ENCODE data around the gene GJB3.
"Not testable (repeated sequence)": the region's sequence is repeated elsewhere in the genome, so short reads cannot be mapped to it uniquely, and the experiment has no call there.

GJB3 gene

GRCh38 chr1:34786521-34787325 is 5.7 kb downstream of the GJB3 start:
- peak; percentile 89 for DNase-seq

DNA sequence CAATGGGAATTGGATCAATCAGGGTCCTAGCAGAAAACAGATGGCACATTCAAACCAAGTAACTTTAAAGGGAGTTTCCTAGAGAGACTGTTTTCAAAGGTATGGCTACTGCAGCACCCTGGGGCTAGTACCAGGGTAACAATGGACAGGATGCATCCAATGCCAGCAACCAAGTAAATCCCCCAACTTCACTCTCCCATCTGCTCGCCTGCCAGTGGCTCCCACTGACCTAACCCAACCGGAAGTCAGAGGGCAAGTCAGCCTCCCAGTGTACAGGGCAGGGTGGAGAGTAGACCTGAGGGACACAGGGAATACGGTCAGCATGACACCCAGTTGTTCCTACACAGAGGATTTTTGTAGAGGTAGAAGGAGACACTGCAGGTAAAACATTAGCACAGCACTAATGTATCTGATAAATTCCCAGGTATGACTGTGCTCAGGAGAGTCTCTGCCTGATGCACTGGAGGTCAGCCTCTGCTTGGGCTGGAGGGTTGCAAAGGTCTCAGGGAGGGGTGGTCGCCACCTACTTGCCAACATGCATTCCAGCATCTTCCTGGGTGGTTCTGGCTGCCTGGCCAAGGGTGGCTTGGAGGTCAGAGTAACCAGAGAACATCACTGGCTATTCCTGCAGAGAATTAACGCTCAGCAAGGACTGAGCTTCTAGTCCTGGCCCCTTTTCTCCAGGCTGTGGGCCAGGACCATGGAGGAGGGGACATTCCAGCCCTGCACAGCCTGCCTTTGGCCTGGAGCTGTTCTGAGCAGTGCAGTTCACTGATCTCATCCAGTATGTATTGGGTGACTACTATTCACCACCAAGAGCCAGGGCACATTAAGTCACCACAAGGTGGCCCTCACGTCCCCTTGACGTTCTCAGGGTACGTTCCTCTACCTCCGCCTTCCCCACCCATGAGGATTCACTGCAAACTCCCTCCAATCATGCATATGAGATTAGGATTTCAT is 6.7 kb downstream of the GJB3 start:
- no peak for DNase-seq

- DNase-seq: no peak
Measured at GRCh38 chr1:34790985-34791384, 10.0 kb downstream of the GJB3 start.

- DNase-seq: no peak
Measured at GRCh38 chr1:34792424-34792823, 11.4 kb downstream of the GJB3 start.

- DNase-seq: no peak
Measured at GRCh38 chr1:34792868-34793727, 12.1 kb downstream of the GJB3 start, which contains the start of gene GJA4. Gene GJA4, plus strand, starts transcription at chr1:34792999. Its CDS starts 1,215 bp downstream, at chr1:34794214.

DNA sequence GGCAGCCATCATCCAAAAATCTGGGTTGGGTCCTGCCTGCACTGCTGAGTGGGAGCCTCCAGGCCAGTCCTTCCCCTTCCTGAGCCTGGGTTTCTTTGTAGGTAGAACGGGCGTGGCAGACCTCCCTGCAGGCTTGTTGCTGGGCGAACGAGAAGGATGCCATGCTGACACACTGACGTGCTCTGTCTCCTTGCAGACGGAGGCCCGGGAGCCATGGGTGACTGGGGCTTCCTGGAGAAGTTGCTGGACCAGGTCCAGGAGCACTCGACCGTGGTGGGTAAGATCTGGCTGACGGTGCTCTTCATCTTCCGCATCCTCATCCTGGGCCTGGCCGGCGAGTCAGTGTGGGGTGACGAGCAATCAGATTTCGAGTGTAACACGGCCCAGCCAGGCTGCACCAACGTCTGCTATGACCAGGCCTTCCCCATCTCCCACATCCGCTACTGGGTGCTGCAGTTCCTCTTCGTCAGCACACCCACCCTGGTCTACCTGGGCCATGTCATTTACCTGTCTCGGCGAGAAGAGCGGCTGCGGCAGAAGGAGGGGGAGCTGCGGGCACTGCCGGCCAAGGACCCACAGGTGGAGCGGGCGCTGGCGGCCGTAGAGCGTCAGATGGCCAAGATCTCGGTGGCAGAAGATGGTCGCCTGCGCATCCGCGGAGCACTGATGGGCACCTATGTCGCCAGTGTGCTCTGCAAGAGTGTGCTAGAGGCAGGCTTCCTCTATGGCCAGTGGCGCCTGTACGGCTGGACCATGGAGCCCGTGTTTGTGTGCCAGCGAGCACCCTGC is 13.2 kb downstream of the GJB3 start:
- DNase-seq: no peak

GRCh38 chr1:34794790-34795180 is 13.8 kb downstream of the GJB3 start:
- no peak for DNase-seq

GRCh38 chr1:34795916-34796315 is 14.9 kb downstream of the GJB3 start:
- DNase-seq: no peak

DNA sequence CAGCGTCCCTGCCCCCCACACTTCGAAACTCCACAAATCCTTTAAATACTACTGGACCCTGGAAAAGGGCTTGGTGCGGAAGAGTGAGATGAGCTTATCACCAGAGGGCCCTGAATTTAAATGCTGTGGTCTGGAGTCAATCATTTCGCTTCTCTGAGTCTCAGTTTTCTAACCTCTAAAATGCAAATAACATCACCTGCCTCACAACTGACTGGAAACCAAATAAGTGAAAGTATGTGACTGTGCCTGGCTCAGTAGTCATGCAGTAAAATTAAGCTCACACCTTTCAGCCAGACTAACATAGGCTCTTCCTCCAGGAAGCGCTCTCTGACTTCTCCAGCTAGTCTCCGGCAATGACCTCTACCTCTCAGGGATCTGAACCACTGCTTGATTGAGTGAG is 16.0 kb downstream of the GJB3 start:
- DNase-seq: no peak

DNA sequence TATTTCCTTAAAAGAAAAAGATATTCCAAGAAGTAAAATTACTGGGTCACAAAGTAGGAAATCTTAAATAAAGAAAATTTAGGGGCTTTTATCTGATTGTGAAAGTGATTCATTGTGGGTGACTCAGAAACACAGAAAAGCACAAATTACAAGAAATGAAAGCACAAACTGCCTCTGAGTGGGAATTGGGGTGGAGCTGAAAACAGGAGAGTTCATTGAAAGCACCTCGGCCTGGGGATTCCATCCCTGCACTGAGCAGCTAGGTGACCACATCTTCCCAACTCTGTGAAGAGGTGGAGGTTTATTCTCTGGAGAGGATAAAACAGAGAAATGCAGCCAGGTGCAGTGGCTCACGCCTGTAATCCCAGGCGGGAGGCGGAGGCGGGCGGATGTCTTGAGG is 19.2 kb downstream of the GJB3 start:
- DNase-seq: no peak

DNA sequence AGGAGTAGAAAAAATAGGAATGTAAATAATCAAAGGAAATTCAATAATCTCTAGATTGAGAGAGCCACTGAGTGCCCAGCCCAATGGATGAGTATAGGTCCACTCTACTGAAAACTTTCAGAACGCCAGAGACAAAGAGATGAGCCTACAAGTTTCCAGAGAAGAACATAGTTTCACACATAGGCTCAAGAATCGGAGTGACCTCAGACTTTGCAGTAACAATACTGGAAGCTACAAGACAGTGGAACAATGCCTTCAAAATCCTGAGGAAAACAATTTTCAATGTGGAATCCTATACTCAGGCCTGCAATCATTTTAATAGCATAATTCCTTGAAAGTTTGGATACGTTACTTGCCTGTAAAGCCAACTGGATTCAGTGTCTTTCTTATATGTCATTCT is 22.8 kb downstream of the GJB3 start:
- no peak for DNase-seq

GRCh38 chr1:34806396-34806795 is 25.4 kb downstream of the GJB3 start:
- no peak for DNase-seq

DNA sequence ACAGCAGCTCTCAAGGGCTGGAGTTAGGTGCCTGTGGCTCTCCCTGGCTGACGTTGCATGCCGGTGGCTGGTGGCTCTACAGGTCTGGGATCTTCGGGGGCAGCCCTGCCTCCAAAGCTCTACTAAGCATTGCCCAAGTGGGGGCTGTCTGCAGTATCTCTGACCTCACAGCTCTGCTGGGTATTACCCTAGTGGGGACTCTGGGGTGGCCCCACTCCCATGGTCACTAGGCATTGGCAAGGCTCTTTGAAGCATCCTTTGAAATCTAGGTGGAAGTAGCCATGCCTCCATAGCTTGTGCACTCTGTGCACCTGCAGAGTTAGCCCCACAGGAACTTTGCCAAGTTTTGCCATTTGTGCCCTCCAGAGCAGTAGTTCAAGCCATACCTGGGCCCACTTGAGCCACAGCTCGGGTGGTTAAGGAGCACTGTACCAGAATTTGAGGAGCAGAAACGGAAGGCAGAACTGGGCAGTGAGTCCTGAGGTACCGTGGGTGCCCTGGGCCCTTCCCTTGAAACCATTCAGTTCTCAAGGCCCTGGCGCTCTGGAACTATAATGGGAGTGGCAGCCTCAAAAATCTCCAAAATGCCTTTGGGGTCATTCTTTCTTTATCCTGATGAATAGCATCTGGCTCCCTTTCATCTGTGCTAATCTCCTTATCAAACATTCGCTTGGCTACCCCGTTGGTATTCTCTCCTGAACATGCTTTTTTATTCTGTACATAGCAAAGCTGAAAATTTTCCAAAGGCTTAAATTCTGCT is 27.2 kb downstream of the GJB3 start:
- DNase-seq: no peak

DNA sequence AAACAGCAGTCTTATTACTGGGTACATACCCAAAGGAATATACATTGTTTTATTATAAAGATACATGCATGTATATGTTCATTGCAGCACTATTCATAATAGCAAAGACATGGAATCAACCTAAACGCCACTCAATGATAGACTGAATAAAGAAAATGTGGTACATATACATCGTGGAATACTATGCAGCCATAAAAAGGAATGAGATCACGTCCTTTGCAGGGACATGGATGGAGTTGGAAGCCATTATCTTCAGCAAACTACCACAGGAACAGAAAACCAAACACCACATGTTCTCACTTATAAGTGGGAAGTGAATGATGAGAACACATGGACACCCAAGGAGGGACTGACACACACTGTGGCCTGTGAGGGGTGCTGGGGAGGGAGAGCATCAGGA is 29.8 kb downstream of the GJB3 start:
- not testable (repeated sequence) for DNase-seq

GRCh38 chr1:34816332-34816731 is 35.3 kb downstream of the GJB3 start:
- DNase-seq: no peak

DNA sequence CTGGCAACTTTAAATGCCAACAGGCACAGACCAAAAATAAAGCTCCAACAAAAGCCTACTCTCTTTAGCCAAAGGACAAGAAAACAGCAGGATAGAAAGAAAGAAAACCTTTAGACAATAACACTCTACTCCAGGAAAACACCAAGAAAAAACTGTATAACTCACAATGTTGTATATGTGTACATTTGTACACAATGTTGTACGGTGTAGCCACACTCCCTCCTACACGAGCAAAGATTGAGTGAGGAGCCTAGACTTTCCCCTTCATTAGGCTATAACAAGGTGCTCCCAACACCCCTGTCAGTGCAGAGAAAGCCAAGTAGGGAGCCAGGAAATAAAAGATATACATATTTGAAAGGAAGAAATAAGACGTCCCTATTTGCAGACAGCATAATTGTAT is 35.8 kb downstream of the GJB3 start:
- no peak for DNase-seq

DNA sequence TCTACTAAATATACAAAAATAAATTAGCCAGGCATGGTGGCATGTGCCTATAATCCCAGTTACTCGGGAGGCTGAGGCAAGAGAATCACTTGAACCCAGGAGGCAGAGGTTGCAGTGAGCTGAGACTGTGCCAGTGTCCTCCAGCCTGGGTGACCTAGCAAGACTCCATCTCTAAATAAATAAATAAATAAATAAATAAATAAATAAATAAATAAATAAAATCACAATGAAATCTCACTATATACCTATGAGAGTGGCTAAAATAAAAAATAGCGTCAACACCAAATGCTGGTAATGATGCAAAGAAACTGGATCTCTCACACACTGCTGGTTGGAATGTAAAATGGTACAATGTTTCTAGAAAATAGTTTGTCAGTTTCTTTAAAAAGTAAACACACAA is 37.8 kb downstream of the GJB3 start:
- DNase-seq: not testable (repeated sequence)

- no peak for DNase-seq
Measured at GRCh38 chr1:34822202-34822601, 41.2 kb downstream of the GJB3 start.

DNA sequence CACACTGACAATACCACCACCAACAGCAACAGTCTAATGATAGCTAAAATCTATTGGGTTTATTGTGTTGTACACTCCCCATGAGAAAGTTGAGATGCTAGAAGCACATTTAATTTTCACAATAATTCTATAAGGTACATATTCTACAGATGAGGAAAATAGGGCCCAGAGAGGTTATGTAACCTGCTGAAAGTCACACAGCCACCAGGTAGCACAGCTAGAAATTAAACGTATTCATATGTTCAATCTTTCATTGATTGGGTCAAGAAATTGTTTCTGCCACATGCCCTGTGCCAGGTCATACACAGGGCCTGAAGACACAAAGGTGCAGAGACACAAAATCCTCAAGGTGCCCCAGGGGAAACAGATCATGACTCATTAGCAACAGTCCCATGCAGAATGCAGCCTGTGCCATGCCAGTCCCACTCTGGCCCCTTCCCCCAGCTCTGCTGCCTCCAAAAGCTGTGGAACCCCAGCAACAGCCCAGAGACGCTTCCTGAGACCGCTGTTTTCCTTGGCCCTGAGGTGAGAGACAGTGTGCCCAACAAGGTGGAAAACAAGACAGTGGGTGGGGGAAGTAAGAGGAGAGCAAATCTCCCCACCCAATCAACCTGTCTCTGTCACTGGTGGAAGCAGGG is 43.9 kb downstream of the GJB3 start:
- DNase-seq: no peak

DNA sequence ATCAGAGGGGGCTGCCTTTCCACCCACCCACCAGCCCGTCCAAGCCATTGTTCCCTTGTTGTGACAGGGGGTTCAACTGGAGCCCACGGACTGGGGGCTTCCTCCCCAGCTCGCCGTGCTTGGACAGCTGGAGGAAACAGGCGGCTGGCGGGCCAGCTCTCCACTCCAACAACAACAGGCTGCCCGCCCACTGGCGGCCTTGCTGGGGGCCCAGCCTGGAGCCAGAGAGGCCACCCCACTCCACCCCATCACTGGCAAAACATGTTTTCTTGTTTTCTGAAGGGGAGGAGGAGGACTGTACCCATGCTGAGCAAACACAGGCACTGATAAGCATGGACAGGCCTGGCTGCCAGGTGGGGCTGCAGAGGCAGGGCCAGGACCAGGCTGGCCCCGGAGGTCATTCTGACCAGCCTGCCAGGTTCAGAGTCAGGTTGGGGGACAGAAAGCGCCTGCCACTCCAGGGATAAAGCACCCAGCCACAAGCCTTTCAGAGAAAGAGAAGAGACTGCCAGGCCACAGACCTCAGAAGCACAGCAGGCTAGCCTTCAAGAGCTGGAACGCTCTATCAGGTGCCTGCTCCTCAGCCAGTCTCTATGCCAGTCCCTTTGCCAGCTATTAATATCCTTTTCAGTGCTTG is 44.6 kb downstream of the GJB3 start:
- no peak for DNase-seq

Measured in NCI-H510A (cell line).